ENCODE data around the gene FOXE3. TPM values are rescaled to one million over a fixed set of nuclear protein-coding genes. Genes with fewer than 3 reads are reported as not detected.

FOXE3 gene
- total RNA-seq, 4 donors from 2014 or later, result not detected

DNA sequence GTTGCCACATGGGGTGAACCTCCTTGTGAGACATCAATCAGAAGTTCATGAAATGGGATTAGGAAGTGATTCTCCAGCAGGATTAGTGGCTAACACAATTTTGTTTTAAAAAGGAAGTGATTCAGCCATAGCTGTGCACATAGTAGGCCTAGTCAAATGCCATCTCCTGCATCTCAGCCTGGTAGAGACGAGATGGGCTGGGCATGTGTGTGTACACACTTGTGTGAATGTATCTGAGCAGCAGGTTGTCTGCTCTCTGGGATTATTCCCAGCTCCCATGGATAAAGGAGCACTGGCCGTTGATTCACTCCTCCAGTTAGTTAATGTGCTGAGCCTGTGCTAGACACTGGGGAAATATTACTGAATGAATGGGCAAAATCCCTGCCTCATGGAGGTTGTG is 2.0 kb downstream of the FOXE3 start:
- intact Hi-C loops (cut with DNase I), result no loop called here
- DNase-seq (ENCODE audit: extremely low spot score), result no peak
- Histone ChIP-seq H3K4me3 (no peak overlapping the region), H3K27ac (replicated peaks in 1 of 4) (no peak overlapping the region), H3K9me3 (no peaks in the 10 kb centered on the region), H3K27me3 (peaks cover 0 to 73% (median 18%) of the 10 kb centered on the region in 4 donors), H3K36me3 (no peaks in the 10 kb centered on the region), H3K4me1 (peaks cover 0 to 12% (median 3%) of the 10 kb centered on the region in 4 donors)
- no peak for TF ChIP-seq POLR2AphosphoS5 (IDR thresholded peaks at IDR 0.05)
- TF ChIP-seq EP300 (IDR thresholded peaks at IDR 0.05), result no peak
- TF ChIP-seq, protein P1, sequence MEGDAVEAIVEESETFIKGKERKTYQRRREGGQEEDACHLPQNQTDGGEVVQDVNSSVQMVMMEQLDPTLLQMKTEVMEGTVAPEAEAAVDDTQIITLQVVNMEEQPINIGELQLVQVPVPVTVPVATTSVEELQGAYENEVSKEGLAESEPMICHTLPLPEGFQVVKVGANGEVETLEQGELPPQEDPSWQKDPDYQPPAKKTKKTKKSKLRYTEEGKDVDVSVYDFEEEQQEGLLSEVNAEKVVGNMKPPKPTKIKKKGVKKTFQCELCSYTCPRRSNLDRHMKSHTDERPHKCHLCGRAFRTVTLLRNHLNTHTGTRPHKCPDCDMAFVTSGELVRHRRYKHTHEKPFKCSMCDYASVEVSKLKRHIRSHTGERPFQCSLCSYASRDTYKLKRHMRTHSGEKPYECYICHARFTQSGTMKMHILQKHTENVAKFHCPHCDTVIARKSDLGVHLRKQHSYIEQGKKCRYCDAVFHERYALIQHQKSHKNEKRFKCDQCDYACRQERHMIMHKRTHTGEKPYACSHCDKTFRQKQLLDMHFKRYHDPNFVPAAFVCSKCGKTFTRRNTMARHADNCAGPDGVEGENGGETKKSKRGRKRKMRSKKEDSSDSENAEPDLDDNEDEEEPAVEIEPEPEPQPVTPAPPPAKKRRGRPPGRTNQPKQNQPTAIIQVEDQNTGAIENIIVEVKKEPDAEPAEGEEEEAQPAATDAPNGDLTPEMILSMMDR (IDR thresholded peaks at IDR 0.05), result no peak
- TF ChIP-seq POLR2A (IDR thresholded peaks at IDR 0.05; ENCODE audit: low read depth), result no peak
- 89% methylated on average over 2 of the region's 2 CpGs for WGBS

DNA sequence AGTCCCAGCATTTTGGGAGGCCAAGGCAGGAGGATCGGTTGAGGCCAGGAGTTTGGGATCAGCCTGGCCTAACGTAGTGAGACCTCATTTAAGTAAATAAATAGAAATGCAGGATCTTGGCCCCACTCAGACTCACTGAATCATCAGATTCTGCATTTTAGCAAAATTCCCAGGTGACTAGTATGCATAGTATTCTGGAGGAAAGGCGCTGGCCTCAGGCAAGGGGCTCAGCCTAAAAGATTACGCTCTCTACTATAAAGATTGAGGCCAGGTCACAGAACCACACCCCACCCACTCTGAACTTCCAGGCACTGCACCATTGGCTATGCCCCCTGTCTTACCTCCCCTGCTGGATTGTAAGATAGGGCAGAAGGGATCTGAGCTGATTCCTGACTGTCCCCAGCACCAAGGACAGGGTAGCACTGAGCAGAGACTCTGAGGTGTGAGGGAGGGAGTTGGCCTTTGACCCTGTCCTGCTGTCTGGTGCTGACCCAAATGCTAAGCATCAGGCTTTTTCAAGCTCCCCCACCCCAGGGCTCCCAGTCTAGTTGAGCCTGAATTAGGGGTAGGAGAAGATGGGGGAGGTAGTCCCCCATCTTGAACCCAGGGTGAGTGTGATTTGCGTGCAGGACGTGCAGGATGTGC is 2.7 kb downstream of the FOXE3 start:
- peaks cover 0 to 79% (median 18%) of the 10 kb centered on the region in 4 donors for H3K27me3 ChIP-seq
- DNase-seq (ENCODE audit: extremely low spot score), result no peak
- peaks cover 0 to 12% (median 3%) of the 10 kb centered on the region in 4 donors for H3K4me1 ChIP-seq
- WGBS, result 95% methylated on average over 5 of the region's 6 CpGs
- no peak for TF ChIP-seq POLR2A (IDR thresholded peaks at IDR 0.05; ENCODE audit: low read depth)
- TF ChIP-seq EP300 (IDR thresholded peaks at IDR 0.05), result no peak
- TF ChIP-seq, protein P1 (IDR thresholded peaks at IDR 0.05), result no peak
- no peak for TF ChIP-seq POLR2AphosphoS5 (IDR thresholded peaks at IDR 0.05)
- H3K9me3 ChIP-seq, result no peaks in the 10 kb centered on the region
- H3K36me3 ChIP-seq, result no peaks in the 10 kb centered on the region
- intact Hi-C loops (cut with DNase I), result no loop called here
- H3K4me3 ChIP-seq, result no peak overlapping the region
- no peak overlapping the region for H3K27ac ChIP-seq (replicated peaks in 1 of 4)

DNA sequence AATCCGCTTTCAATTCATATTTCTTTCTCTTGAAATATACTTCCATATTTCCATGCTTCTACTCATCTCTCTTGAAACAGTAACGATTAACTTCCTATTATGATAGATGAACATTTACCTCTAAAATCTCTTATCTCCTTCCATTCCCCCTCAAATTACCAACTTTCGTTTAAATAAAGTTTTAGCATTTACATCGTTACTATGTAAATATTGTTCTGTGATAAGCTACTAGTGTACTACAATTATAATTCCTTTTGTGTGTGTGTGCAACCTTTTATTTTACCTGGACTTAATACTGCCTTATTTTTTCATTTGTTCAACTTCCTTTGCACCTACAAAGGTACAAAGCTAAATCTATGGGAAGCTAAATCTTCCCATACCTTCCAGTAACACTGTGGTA is 4.5 kb downstream of the FOXE3 start:
- TF ChIP-seq, protein P1 (IDR thresholded peaks at IDR 0.05), result no peak
- TF ChIP-seq POLR2AphosphoS5 (IDR thresholded peaks at IDR 0.05) (no peak), POLR2A (IDR thresholded peaks at IDR 0.05; ENCODE audit: low read depth) (no peak), EP300 (IDR thresholded peaks at IDR 0.05) (no peak)
- intact Hi-C loops (cut with DNase I), result loop anchor here (5.0 kb wide), 1 partner anchor 228 kb away; the partner anchor contains the start of gene PDZK1IP1
- 91% methylated on average over 4 of the region's 4 CpGs for WGBS
- Histone ChIP-seq H3K27me3 (peaks cover 0 to 86% (median 10%) of the 10 kb centered on the region in 4 donors), H3K9me3 (no peaks in the 10 kb centered on the region), H3K4me1 (peaks cover 0 to 12% (median 3%) of the 10 kb centered on the region in 4 donors), H3K27ac (replicated peaks in 1 of 4) (no peak overlapping the region), H3K4me3 (no peak overlapping the region), H3K36me3 (no peaks in the 10 kb centered on the region)
- DNase-seq (ENCODE audit: extremely low spot score), result no peak

DNA sequence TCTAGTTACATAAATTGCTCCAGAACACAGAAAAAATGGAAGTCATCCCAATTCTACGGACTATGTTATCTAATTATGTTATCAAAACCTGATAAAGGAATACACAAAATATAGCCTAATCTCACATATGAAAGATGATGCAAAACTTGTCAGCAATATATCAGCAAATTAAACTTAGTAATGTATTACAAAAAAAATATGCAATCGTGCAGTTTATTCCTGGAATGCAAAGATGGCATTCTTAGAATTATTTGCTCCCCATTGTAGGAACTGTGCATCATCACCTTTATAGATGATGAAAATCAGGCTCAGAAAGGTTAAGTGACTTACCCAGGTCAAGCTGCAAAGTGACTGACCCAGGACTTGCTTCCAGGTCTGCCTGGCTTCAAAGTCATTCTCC is 7.8 kb downstream of the FOXE3 start:
- TF ChIP-seq EP300 (IDR thresholded peaks at IDR 0.05), result no peak
- TF ChIP-seq, protein P1 (IDR thresholded peaks at IDR 0.05), result no peak
- no peak for TF ChIP-seq POLR2AphosphoS5 (IDR thresholded peaks at IDR 0.05)
- no peak for TF ChIP-seq POLR2A (IDR thresholded peaks at IDR 0.05; ENCODE audit: low read depth)
- intact Hi-C loops (cut with DNase I), result loop anchor here (5.0 kb wide), 1 partner anchor 232 kb away; the partner anchor contains the start of gene PDZK1IP1
- Histone ChIP-seq H3K4me3 (no peak overlapping the region), H3K27me3 (peaks cover 0 to 84% (median 0%) of the 10 kb centered on the region in 4 donors), H3K27ac (replicated peaks in 1 of 4) (no peak overlapping the region), H3K9me3 (no peaks in the 10 kb centered on the region), H3K4me1 (no peaks in the 10 kb centered on the region), H3K36me3 (no peaks in the 10 kb centered on the region)
- DNase-seq (ENCODE audit: extremely low spot score), result no peak
- WGBS, result 57% methylated on average over 2 of the region's 2 CpGs

Measured in esophagus muscularis mucosa (tissue), 4 donors.